Stimulated activated CD8-positive, alpha-beta memory T cell treated with anti-CD3 and anti-CD28 coated beads, Interleukin-4, amount 100 ng/mL, for 4 hours (primary cell): ENCODE results near the gene SP5.
"Not testable (repeated sequence)": the region's sequence is repeated elsewhere in the genome, so short reads cannot be mapped to it uniquely, and the experiment has no call there.

ENCODE experiments used
- DNase-seq, 2 donors: peaks; one replicate each; pipeline ENCODE4 v3.0.0-alpha.2; 2020; ENCODE audit warnings: low read depth in 2 of 2, low spot score in 1 of 2

Gene SP5

DNA sequence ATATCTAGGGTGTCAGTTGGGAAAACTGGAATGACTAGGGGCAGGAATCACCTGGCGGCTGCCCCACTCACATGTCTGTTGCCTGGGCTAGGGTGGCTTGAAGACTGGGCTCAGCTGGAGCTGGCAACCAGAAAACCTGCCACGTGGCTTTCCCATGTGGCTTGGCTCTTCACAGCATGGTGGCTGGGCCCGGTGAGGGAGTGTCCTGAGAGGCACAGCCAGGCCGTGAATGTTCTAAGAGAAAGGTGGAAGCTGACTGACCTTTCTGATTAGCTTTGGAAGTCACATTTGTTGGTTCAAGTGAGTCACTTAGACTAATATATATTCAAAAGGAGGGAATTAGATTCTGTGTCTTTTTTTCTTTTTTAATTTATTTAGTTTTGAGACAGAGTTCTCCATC is 22.7 kb downstream of the SP5 start:
- DNase-seq: no peak

DNA sequence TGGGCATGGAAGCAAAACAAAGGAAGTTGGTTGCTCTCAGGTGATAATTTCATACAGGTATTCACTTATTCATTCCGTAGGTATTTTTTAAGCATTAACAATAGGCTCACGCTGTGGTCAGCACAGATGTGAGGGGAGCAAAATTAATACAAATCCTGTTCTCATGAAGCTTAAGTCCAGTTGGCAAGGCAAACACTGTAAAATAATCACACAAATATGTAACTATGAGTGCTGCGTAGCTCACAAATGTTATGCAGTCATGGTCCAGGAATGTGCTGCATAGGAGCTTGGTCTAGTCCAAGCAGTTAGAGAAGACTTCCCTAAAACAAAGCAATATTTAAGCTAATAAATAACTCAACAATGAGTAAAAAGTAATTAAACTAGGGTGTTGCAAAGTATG is 23.9 kb downstream of the SP5 start:
- no peak for DNase-seq

DNA sequence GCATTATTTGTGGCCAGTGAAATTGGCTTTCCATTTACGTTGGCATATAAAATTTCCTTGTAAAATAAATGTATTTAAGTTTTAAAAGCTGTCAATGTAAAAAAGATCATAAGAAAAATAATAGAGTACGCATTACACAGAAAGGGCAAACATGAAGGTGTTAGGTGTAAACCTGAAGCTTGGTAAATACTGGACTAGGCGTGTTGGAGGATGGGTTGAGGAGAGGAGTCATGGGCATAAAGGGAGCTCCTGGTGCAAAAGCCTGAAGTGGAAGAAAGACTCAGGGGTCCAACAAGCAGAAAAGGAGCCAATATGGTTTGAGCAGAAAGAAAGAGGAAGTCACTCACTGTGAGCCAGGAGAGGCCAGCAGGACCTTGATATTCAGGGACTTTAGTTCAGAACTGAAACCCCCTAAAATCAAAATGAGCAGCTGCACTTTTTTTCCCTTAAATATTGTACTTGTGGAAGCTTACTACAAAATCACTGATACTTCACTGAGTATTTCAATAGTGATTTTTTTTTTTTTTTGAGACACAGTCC is 24.4 kb downstream of the SP5 start:
- no peak for DNase-seq

DNA sequence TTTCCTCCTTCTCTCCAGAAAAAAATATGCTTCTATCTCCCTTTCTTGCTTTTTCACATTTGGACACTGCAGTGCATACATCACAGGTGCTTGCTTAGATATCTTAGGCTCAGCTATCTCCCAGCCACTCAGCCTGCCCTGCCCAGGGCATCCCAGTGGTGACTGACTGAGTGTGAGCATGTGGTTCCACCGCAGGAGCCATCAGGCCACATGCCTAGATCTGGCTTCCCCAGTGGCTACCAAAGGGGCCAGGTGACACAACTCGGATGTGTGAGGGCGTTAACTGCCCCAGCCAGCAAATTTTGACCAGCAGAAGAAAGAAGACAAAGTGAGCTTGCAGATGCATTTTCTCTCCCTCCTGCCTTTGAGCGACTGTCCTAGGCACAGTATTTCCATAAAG is 25.5 kb downstream of the SP5 start:
- DNase-seq: no peak

DNA sequence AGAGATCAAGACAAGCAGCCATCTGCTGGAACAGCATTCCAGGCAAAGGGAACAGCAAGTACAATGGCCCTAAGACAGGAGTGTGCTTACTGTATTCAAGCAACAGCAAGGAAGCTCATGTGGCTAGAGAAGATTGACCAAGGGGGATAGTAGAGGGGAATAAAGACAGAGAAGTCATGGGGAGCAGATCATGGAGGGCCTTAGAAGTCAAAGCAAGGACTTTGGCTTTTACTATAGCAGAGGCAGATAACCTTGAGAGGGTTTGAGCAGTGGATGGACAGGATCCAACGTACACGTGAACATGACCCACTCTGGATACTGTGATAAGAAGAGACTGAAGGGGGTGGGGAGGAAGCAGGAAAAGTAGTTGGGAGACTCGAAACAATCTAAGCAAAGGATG is 26.9 kb downstream of the SP5 start:
- DNase-seq: no peak

DNA sequence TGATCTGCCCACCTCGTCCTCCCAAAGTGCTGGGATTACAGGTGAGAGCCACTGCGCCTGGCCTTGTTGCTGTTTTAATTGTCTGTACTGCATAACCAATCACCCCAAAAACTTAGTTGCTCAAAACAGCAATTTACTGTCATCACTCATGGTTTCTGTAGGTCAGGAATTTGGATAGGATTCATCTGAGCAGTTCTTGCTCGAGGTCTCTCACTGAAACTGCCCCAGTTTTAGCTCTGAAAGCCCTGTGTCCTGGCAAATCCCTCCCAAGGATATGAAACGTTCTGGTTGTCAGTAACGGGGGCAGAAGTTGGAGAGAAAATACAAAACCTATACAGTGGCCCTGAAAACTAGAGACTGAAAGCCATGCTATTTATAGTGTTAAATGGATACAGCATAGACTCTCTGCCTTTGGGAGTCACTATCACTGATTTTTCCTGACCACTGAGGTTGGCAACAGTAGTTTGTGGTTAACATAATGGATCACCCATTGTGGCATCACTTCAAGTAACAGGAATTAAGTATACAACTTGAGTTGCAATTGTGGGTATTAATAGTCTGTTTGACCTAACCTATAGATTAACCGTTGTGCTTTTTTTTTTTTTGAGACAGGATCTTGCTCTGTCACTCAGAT is 27.9 kb downstream of the SP5 start:
- DNase-seq: no peak

DNA sequence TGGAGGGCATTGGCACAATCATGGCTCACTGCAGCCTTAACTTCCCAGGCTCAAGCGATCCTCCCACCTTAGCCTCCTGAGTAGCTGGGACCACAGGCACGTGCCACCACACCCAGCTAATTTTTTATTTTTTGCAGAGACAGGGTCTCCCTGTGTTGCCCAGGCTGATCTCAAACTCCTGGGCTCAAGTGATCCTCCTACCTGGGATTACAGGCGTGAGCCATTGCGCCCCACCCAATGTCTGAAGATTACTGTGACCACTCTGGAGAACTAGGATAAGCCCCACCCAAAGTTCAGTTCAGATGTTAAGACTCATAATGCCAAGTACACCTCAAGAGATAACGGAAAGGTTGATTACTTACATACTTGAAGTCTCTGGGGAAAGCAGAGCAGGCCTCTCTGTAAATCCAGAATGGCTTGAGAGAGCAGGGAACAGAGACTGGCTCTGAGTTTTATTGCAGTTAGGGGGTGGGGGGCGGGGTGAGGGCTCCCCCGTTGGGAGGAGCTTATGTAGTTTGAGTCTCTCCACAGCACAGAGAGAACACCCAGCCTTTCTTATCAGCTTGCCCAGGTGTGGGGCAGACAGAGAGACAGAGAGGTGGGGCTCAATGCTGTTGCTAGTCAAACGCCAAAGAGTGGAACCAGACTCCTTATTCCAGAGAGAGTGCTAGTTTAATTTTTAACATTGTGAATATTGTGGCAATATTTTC is 28.5 kb downstream of the SP5 start:
- no peak for DNase-seq

DNA sequence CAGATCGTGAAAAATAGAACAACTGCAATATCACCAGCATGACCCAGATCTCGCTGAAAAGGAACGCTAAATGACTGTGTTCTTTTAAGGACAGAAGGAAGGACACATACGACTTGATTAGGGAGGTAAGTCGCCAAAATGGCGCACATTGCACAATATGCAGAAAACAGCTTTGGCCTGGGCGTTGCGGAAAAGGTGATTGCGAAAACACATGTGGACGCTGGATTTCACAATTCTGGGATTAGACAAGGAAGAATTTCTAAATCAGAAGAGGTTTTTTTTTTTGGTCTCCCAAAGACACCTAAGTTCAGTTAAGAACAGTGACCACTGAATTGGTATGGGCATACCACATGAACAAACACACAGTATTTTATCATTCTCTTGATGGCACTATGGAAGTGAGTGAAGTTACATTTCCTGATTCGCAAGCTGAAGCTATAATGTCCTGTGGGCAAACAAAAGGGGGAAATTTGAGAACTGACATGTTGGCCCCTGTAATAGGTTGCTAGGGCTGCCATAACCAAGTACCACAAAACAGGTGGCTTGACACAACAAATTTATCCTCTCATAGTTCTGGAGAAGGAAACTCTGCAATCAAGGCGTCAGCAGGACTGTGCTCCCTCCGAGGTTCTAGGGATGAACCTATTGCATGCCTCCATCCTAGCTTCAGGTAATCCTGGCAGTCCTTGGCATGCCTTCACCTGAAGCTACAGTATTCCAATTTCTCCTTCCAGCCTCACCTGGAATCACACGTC is 29.3 kb downstream of the SP5 start:
- no peak for DNase-seq

DNA sequence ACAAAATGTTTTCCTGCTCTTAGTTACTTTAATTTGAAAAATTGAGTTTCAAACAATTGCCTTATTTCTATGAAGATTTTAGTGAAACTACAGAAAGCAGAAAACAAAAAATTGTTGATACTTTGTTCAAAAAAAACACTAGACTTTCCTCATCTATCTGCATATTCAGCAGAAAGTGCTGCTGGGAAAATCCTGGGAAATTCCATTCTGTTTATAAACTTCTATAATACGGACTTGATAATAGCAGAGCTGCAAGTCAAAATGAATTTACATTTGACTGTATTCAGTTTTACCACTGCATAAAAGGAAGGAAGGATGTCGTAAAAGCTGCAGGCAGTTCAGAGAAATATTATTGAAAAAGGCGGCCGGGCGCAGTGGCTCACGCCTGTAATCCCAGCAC is 30.2 kb downstream of the SP5 start:
- DNase-seq: no peak

DNA sequence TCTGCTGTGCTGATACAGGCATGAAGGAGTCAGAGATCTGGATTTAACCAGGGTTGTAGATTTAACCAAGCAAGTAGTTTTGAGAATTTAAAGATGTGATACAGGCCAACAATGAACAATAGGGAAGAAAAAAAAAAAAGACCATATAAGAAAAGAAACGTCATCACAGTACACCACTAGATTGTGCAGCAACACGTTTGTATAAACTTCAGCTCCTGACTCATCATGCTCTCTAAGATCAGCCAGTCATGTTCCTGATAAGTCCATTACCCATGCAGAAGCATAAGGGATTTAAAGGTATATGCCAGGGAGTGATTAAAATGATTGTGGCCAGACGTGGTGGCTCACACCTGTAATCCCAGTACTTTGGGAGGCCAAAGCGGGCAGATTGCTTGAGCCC is 32.8 kb downstream of the SP5 start:
- no peak for DNase-seq

DNA sequence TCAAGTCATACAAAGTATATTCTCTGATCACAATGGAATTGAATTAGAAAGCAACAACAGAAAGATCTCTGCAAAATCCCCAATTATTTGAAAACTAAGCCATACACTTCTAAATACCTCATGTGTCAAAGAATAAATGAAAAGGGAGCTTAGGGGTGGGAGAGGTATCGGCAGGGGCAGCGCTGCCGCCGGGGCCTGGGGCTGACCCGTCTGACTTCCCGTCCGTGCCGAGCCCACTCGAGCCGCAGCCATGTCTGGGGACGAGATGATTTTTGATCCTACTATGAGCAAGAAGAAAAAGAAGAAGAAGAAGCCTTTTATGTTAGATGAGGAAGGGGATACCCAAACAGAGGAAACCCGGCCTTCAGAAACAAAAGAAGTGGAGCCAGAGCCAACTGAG is 36.4 kb downstream of the SP5 start:
- DNase-seq: not testable (repeated sequence)

DNA sequence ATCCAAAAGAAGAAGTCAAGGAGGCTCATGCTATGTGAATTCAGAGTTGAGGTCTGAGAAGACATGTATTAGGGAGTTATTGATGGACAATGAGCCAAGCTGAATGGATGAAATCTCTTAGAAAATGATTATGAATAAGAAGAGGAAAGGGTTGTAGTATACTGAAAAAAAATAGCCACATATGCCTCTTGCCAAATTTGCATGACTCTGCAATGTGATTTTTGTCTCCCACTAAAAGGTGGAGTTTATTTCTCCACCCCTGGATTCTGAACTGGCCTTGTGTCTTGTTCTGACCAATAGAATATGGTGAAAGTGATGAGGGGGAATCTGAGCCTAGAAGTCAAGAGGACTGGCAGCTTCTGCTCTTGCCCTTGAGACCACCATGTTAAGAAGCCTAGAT is 46.4 kb downstream of the SP5 start:
- no peak for DNase-seq

DNA sequence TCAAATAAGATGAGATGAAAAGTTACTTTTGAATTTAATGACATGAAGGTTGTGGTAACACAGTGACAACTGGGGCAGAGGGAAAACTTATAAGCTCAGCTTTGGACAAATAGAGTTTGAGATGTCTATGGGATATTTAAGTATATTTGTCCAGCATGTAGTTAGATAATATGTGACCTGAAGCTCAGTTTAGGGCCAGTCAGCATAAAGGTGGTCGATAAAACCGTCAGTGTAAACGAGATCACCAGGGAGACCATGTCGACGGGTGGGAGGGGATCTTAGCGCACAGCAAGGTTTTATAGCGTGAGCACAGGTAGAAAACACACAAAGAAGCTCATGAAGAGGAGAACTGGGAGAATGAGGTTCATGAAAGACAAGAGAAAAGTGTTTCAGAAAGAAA is 47.6 kb downstream of the SP5 start:
- DNase-seq: no peak

DNA sequence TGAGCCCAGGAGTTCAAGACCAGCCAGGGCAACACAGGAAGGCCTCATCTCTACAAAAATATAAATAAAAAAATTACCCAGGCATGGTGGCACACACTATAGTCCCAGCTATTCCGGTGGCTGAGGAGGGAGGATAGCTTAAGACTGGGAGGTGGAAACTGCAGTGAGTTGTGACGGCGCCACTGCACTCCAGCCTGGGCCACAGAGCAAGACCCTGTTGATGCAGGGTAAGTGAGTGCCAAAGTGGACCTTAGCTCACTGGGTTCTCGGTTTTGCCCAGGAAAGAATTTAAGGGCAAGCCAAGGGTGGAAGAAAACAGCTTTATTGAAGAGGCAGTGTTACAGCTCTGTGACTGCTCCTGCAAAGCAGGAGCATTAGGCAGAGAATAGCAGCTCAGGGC is 48.1 kb downstream of the SP5 start:
- no peak for DNase-seq

DNA sequence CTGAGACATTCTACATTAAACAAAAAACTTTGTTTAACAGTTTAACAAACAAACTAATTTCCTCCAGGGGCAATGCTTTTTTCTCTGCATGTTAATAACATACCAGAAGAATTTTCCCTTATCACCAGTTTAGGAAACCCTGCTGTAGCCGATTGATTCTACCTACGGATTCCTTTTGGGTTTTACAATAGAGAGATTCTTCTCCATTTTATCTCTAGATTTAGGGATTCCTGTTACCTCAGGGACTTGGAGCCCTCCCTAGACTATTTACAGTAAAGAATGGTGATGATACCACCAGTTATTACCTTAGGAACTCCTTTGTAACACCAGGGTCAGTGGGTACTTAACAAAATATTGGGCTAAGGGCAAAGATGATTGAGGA is 49.7 kb downstream of the SP5 start:
- DNase-seq: no peak

DNA sequence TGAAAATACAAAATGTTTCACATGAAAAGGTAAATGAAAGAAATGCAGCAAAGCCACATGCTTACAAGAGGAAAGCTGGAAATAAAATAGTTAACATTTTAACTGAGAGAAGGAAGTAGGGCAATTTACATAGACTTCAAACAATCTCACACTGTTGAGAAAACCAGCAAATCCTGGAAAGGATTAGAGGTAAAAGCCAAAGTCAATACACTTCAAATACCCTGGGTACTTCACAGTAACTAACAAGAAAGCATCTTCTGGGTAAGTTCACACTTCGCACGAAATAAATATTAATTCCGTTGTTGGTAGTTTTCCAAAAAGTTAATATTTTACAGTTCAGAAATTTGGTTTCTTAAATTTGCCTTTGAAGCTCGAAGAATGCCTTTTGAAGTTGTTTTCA is 51.6 kb downstream of the SP5 start:
- DNase-seq: no peak
